GM13977 (cell line): ENCODE results near the gene CFAP46.
"Not testable (repeated sequence)": the region's sequence is repeated elsewhere in the genome, so short reads cannot be mapped to it uniquely, and the experiment has no call there.

Experiments
- DNase-seq: peaks from one replicate; pipeline ENCODE4 v3.0.0; 2012; ENCODE audit warnings: low spot score
- in situ Hi-C: fragments of 300-500 bp; cut with MboI; formaldehyde crosslinking; loops from one replicate; pipeline ENCODE4 v1.12.0; 2022; ENCODE audit warnings: low sequenced_read_pairs, low pct_unique_long_range_greater_than_20kb, mixed read lengths, inconsistent platforms; ENCODE audit not compliant: unreplicated experiment
- TF ChIP-seq, protein P1 (sequence below): IDR thresholded peaks from 2 replicates; pipeline ENCODE4 v1.5.1; 2012; ENCODE audit warnings: mild to moderate bottlenecking, control low read depth; ENCODE audit not compliant: insufficient read depth; ENCODE audit errors: extremely low read depth, missing control alignments

Gene CFAP46

DNA sequence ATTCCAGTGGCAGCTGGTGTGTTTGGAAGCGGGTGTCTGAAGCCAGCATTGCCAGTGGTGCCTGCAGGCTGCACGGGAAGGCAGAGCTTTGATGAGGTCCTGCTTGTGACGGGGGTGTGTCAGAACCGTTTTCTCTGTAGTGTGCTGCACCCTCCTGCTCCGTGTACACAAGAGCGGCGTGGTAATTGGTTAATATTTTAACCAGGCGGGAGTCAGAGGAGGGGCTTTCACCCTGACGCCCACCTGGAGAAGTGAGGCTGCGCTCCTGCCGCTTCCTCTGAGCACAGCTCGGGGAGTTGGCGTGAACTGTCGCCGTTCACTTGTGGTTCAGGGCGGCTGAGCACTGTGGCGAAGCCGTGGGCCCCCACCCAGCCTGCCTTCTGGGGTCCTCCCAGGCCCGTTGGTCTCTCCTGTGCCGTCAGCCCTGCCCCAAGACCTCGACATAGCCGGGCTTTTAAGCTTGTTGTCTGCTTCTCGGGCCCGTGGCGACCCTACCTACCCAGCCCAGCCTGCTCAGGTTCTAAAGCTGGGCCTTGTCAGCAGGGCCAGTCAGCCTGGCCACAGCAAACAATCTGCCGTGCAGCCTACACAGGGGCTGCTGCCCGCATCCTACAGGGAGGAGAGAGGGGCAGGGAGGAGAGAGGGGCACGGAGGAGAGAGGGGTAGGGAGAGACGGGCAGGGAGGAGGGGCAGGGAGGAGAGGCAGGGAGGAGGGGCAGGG, 168.0 kb downstream of the CFAP46 start:
- no peak for DNase-seq
- TF ChIP-seq, protein P1, sequence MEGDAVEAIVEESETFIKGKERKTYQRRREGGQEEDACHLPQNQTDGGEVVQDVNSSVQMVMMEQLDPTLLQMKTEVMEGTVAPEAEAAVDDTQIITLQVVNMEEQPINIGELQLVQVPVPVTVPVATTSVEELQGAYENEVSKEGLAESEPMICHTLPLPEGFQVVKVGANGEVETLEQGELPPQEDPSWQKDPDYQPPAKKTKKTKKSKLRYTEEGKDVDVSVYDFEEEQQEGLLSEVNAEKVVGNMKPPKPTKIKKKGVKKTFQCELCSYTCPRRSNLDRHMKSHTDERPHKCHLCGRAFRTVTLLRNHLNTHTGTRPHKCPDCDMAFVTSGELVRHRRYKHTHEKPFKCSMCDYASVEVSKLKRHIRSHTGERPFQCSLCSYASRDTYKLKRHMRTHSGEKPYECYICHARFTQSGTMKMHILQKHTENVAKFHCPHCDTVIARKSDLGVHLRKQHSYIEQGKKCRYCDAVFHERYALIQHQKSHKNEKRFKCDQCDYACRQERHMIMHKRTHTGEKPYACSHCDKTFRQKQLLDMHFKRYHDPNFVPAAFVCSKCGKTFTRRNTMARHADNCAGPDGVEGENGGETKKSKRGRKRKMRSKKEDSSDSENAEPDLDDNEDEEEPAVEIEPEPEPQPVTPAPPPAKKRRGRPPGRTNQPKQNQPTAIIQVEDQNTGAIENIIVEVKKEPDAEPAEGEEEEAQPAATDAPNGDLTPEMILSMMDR = no peak

DNA sequence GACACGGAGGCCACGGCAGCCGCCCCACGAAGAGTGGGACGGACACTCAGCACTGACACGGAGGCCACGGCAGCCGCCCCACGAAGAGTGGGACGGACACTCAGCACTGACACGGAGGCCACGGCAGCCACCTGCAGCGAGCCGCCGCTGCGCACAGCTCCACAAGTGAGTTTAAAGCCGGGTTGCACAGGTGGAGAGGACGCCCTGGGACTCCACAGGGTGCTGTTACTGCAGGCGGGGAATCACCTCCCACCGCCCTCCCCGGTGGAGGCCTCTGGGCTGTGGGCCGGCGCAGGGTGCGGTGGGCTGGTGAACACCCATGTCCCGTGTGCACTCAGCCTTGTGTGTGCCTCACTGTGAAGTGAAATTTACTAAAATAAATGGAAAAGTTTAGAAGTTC, 169.6 kb downstream of the CFAP46 start:
- in situ Hi-C loops, DNase-seq: not testable (repeated sequence)

More for the DNA sequence above, 168.0 kb downstream of the CFAP46 start:
- in situ Hi-C loops = no loop called here

DNA sequence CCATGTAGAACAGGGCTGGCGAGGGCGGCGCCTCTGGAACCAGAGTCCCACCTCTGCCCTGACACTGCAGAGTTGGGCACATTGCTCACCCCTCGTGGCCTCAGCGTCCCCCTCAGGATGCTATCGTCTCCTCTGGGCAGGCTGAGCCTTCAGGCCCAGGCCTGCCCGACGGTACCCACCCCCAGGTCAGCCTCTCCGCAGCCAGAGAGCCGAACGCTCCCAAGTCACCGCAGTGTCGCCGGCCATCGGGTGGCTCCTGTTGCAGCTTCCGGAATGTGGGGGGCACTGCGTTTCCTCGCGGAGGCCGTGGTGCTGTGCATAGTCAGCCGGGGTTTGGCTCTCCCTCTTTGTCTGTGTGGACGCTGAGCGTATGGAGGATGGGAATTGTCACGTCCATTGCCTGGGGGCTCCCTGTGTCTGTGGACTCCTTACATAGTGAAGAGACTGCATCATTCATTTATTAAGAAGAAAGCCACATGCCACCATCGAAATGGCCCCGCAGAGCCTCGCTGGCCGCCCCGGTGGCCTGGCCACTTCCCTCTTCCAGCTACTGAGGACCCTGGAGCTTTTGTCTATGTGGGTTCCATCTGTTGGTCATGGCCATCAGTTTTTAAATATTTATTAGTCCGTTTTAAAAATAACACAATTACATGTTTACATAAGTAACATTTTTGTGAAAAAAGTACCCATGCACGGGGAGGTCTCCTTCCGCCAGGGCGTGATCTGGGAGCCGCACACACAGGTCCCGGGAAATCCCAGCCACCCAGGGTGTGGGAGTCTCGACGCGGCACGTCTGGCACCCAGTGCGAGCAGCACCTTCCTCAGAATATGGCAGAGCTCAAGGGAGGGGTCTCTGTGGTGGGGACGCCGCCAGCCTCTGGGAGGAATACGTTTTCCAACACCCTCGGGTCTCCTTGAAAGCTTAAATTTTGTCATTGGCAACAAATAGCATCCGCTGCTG, 172.0 kb downstream of the CFAP46 start:
- no peak for DNase-seq
- TF ChIP-seq, protein P1 = no peak
- in situ Hi-C loops = no loop called here

DNA sequence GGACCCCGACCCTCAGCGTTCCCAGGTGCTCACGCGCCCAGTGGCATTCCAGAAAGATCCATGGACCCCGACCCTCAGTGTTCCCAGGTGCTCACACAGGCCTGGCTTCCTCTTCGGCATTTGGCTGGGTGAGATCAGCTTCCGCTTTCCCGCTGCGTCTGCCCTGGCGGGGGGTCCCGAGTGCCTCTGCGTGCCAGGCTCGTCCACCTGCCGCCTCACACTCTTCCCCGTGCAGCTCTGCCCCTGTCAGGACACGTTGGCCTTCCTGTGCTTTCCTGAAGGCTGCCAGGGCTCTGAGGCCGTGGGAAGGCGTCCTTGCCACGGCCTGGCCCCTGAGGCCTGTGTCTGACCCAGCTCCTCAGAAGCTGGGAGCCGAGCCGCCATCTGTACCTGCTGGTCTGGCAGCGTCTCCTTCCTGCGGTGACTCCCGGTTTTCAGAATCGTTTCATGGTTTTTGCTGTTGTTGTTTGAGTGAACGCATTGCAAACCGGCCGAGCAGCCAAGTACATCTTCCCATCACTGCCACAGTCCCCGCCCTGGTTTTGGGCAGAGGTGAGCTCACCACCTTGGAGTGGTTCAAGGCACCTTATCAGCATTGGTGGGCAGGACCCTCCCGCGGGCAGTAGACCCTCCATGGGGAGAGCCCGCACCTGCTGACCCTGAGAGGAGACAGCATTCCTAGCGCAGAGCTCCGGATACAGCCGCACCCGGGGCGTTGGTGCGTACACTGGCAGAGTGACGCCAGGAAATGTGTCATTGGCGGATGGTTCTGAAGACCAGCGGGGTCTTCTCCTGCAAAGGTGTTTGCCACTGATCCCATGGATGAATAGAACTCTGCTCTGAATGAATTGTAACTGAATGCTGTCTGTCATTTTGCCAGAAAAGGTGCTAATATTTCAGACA, 173.8 kb downstream of the CFAP46 start:
- in situ Hi-C loops = no loop called here
- no peak for DNase-seq
- TF ChIP-seq, protein P1 = no peak

DNA sequence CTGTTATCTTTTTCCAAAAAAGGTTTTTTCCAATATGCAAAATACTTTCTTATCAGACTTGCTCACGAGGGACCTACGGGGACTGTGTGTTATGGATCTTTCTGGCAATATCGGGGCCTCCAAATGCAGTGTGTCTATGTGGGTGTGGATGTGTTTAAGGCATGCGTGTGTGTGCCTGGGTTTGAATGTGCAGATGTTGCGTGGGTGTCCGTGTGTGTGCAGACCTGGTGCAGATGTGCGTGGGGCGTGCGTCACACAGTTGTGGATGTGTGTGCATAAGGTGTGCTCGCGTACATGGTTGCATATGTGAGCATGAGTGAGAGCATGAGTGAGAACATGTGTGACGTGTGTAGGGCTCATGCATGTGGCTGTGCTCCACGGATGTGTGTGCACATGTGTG, 176.1 kb downstream of the CFAP46 start:
- TF ChIP-seq, protein P1 = no peak
- no peak for DNase-seq
- in situ Hi-C loops = no loop called here

DNA sequence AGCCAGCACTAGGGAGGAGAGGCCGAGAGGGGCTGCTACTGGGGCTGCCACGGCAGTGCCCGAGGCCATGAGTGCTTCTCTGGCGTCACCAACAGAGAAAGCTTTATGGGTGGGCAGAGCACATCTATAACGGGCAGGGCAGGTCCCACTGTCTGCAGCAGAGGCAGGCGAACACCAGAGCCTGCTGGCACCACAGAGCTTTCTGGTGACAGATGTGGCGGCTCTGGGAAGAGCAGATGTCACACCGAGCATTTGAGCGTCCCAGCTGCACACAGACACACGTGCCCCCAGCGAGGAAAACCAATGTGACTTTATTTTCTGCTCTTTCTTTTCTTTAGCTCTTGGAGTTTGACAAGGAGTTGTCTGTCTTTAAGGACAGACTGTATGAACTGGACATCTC, 176.9 kb downstream of the CFAP46 start:
- in situ Hi-C loops = no loop called here
- TF ChIP-seq, protein P1 = no peak

More for the DNA sequence above, 176.9 kb downstream of the CFAP46 start:
- DNase-seq = no peak
